ENCODE measurements around the gene GRM1.

DNA sequence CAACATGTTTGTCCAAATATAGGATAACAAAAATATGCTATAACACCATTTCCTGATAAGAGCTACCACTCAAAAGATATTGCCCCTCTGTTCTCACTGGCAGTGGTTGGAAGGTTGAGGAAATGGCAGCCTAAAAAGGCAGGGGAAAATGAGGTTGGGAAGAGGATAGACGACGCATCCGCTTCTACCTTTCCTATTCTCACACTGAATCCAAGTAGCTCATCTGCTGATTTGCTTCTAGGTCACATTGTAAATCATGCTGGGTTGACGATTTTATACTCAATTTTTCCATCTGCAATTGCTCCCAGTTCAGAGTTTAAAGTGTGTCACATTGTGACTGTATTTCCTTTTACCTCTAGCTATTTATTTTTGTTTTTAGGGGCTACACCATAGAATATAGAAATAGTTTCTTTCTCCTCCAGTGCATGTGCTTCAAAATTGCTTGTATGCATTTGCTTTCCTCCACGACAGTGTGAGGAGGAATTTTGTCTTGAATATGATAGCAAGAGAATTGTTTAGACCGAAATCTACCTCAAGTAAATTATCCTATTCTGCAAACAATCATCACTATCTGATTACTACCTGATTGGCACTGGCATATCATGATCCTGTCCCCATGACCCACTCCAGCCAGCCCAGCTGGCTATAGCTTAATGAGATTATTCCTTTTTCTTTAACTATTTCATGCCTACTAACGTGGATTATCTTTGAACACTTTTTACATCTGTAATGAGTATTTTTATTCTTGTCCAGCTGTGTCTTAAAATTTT, 335.2 kb downstream of the GRM1 start:
- TF ChIP-seq POLR2AphosphoS5 (IDR thresholded peaks at IDR 0.05) (no peak), EP300 (IDR thresholded peaks at IDR 0.05) (no peak), POLR2A (IDR thresholded peaks at IDR 0.05) (no peak)
- TF ChIP-seq, protein P1, sequence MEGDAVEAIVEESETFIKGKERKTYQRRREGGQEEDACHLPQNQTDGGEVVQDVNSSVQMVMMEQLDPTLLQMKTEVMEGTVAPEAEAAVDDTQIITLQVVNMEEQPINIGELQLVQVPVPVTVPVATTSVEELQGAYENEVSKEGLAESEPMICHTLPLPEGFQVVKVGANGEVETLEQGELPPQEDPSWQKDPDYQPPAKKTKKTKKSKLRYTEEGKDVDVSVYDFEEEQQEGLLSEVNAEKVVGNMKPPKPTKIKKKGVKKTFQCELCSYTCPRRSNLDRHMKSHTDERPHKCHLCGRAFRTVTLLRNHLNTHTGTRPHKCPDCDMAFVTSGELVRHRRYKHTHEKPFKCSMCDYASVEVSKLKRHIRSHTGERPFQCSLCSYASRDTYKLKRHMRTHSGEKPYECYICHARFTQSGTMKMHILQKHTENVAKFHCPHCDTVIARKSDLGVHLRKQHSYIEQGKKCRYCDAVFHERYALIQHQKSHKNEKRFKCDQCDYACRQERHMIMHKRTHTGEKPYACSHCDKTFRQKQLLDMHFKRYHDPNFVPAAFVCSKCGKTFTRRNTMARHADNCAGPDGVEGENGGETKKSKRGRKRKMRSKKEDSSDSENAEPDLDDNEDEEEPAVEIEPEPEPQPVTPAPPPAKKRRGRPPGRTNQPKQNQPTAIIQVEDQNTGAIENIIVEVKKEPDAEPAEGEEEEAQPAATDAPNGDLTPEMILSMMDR (IDR thresholded peaks at IDR 0.05), result no peak
